ENCODE results near the gene PLXNA4.

Gene PLXNA4

GRCh38 chr7:132114411-132114810, 461.9 kb downstream of the PLXNA4 start:
- no peak for DNase-seq (ENCODE audit: low spot score)

- no peak for DNase-seq (ENCODE audit: low spot score)
Measured at GRCh38 chr7:132113536-132114371, 462.5 kb downstream of the PLXNA4 start.

GRCh38 chr7:132112657-132113056, 463.6 kb downstream of the PLXNA4 start:
- no peak for DNase-seq (ENCODE audit: low spot score)

GRCh38 chr7:132112106-132112505, 464.2 kb downstream of the PLXNA4 start:
- no peak for DNase-seq (ENCODE audit: low spot score)

GRCh38 chr7:132110692-132111091, 465.6 kb downstream of the PLXNA4 start:
- no peak for DNase-seq (ENCODE audit: low spot score)

GRCh38 chr7:132109769-132110168, 466.5 kb downstream of the PLXNA4 start:
- DNase-seq (ENCODE audit: low spot score): no peak

- no peak for DNase-seq (ENCODE audit: low spot score)
Measured at GRCh38 chr7:132108563-132108962, 467.7 kb downstream of the PLXNA4 start.

GRCh38 chr7:132106491-132106890, 469.8 kb downstream of the PLXNA4 start:
- DNase-seq (ENCODE audit: low spot score): no peak

GRCh38 chr7:132105096-132105495, 471.2 kb downstream of the PLXNA4 start:
- DNase-seq (ENCODE audit: low spot score): no peak

GRCh38 chr7:132103718-132104117, 472.6 kb downstream of the PLXNA4 start:
- no peak for DNase-seq (ENCODE audit: low spot score)

GRCh38 chr7:132102942-132103341, 473.3 kb downstream of the PLXNA4 start:
- no peak for DNase-seq (ENCODE audit: low spot score)

GRCh38 chr7:132102391-132102790, 473.9 kb downstream of the PLXNA4 start:
- no peak for DNase-seq (ENCODE audit: low spot score)

- no peak for DNase-seq (ENCODE audit: low spot score)
Measured at GRCh38 chr7:132100981-132101380, 475.3 kb downstream of the PLXNA4 start.

GRCh38 chr7:132100483-132100882, 475.8 kb downstream of the PLXNA4 start:
- no peak for DNase-seq (ENCODE audit: low spot score)

- no peak for DNase-seq (ENCODE audit: low spot score)
Measured at GRCh38 chr7:132099163-132099562, 477.1 kb downstream of the PLXNA4 start.

- DNase-seq (ENCODE audit: low spot score): no peak
Measured at GRCh38 chr7:132098327-132098726, 477.9 kb downstream of the PLXNA4 start.

GRCh38 chr7:132097550-132098134, 478.6 kb downstream of the PLXNA4 start:
- no peak for DNase-seq (ENCODE audit: low spot score)

- no peak for DNase-seq (ENCODE audit: low spot score)
Measured at GRCh38 chr7:132095111-132095765, 481.0 kb downstream of the PLXNA4 start.

- DNase-seq (ENCODE audit: low spot score): no peak
Measured at GRCh38 chr7:132092106-132092505, 484.2 kb downstream of the PLXNA4 start.

- DNase-seq (ENCODE audit: low spot score): no peak
Measured at GRCh38 chr7:132091706-132092105, 484.6 kb downstream of the PLXNA4 start.

GRCh38 chr7:132090444-132090843, 485.8 kb downstream of the PLXNA4 start:
- no peak for DNase-seq (ENCODE audit: low spot score)

- DNase-seq (ENCODE audit: low spot score): no peak
Measured at GRCh38 chr7:132089356-132089755, 486.9 kb downstream of the PLXNA4 start.

GRCh38 chr7:132087421-132087820, 488.8 kb downstream of the PLXNA4 start:
- no peak for DNase-seq (ENCODE audit: low spot score)
